Pancreas (tissue), 10 donors: ENCODE measurements around the gene ABCA2. TPM values are rescaled to one million over a fixed set of nuclear protein-coding genes. Genes with fewer than 3 reads are reported as not detected.
A peak's percentile ranks its signal among the peaks of the same experiment; 100 is the strongest.

Experiments used
- ATAC-seq, 4 donors: fragments of 200-7000 bp; cut with Tn5 transposase; one replicate each; pipeline versions ENCODE4 v1.8.0 to v1.9.1; 2020; ENCODE audit warnings: mild to moderate bottlenecking in 4 of 4, moderate library complexity in 4 of 4
- DNase-seq, 6 donors: peaks; one replicate each; pipeline ENCODE4 v3.0.0-alpha.2; 2020
- FAIRE-seq: peaks from 2 replicates; lab custom pipeline; 2012; peaks lifted over from hg19 to GRCh38; lab: Jason Lieb, UNC
- H3K27ac ChIP-seq, 4 donors: fragments of 200-600 bp; sonication (generic); 1 replicate in 3 of 4; 2 replicates in 1 of 4; pipeline versions ENCODE4 v1.5.0 to v1.8.0; 2020
- H3K27me3 ChIP-seq, 4 donors: fragments of 200-600 bp; one replicate each; pipeline ENCODE4 v1.8.0; 2021
- H3K36me3 ChIP-seq, 3 donors: fragments of 200-600 bp; sonication (generic) in 1 of 3; one replicate each; pipeline versions ENCODE4 v1.5.0 to v1.8.0; 2020 to 2021
- H3K4me1 ChIP-seq, 3 donors: fragments of 200-600 bp; one replicate each; pipeline ENCODE4 v1.8.0; 2021
- H3K4me3 ChIP-seq, 4 donors: fragments of 200-600 bp; sonication (generic) in 2 of 4; one replicate each; pipeline versions ENCODE4 v1.5.0 to v1.8.0; 2020 to 2021
- H3K9me3 ChIP-seq, 4 donors: fragments of 200-600 bp; one replicate each; pipeline ENCODE4 v1.8.0; 2021
- CTCF ChIP-seq, 4 donors: fragments of 200-600 bp; sonication (generic) in 3 of 4; IDR thresholded peaks; one replicate each; pipeline versions ENCODE4 v1.5.0 to v1.8.0; 2021; ENCODE audit warnings: antibody characterized with exemption in 4 of 4
- WGBS, 2 donors: extraction: QIAGEN DNeasy Blood & Tissue Kit; methylation state at CpG; one replicate each; pipeline ENCODE4 v1.1.7; 2013; 5-methylcytosine and 5-hydroxymethylcytosine counted together
- intact Hi-C, 3 donors: fragments of 100-400 bp; cut with DNase I; formaldehyde crosslinking; loops; one replicate each; pipeline versions ENCODE4 v1.11.1 to v1.14.2; 2022
- polyA plus RNA-seq, 2 donors: library from polyadenylated mRNA; stranded (reverse); fragments of 200-250 nt; gene quantifications; one replicate each; pipeline ENCODE4 v1.2.3, GENCODE V29; 2013
- total RNA-seq, 6 donors: library from RNA; stranded (reverse); fragmentation: NEBNext Ultra II Directional in 4 of 6; extraction: Animal tissue kit (Norgen Biotek cat#: 25700) in 4 of 6; gene quantifications; one replicate each; pipeline versions ENCODE4 v1.2.1 to v1.2.4, GENCODE V29; 2021 to 2023
- donor health status: healthy with polysubstance abuse.
- donor health status: DM: no; HTN: no; CAD: no; lungs with moderate emphysema.
- donor health status: DM: no; HTN: no; CAD: no.
- donor health status: control.
- donor health status: control.
- donor health status: Bipolar disorder and iron deficiency.
- donor health status: DM: yes; HTN: yes; CAD: no.
- donor health status: DM: no; HTN: no; CAD: no.
- donor health status: DM: no; HTN: no; CAD: no.
- donor health status: DM: yes; HTN: yes; CAD: no.

ABCA2 gene
- total and polyA plus RNA-seq, 8 donors, result 16.2 to 80.0 (median 27.5) TPM

GRCh38 chr9:136991993-136992818 is 35.8 kb downstream of the ABCA2 start, which contains the start of gene PAXX:
TSS of gene PAXX (plus strand) at chr9:136992422. CDS start at chr9:136992444, 22 bp downstream.
- H3K4me3 ChIP-seq, result peak within 1 kb of the TSS; percentile 79 to 91 (median 85)
- H3K4me1 ChIP-seq, result peaks cover 0 to 7% (median 7%) of the 10 kb centered on the region in 3 donors
- TF ChIP-seq CTCF (IDR thresholded peaks at IDR 0.05), result no peak
- peak; percentile 95 to 96 (median 96) for ATAC-seq
- peak within 1 kb of the TSS; percentile 42 to 88 (median 68) for H3K27ac ChIP-seq
- no peaks in the 10 kb centered on the region for H3K9me3 ChIP-seq
- DNase-seq, result peak; percentile 91 to 98 (median 94)
- FAIRE-seq, result no peak
- H3K27me3 ChIP-seq, result no peaks in the 10 kb centered on the region
- intact Hi-C loops, result no loop called here
- WGBS, 2 donors, result 0 to 1% methylated on average over 38 to 92 of the region's 92 CpGs
- no peaks in the 10 kb centered on the region for H3K36me3 ChIP-seq

DNA sequence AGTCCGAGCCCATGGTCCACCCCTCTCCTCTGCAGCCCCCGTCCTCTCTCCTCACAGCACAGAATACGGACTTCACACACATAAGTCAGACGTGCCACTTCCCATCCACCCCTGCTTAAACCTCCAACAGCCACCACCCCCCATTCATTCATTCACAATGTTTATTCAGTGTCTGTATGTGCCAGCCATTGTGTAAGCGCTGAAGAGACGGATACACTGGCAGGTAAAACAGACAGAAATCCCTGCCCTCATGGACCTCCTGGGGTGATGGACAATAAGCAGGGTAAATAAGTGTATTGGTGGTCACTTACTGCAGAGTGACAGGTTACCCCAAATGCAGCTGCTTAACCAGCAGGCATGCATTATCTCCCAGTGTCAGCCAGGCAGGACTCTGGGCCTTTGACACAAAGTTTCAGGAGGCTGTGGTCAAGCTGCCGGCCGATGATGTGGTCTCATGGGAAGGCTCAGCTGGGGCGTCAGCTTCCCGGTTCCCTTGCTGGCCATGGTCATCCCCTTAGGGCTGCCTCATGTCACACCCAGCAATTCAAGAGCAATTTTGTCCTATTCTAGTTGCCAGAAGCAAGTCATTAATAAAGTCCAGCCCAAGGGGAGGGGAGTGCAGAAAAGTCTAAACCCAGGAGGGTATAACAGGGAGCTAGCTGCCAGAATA is 37.7 kb downstream of the ABCA2 start:
- WGBS, 2 donors, result 81 to 84% methylated on average over 10 of the region's 10 CpGs
- no peak for TF ChIP-seq CTCF (IDR thresholded peaks at IDR 0.05)
- ATAC-seq (no peak), FAIRE-seq (no peak), DNase-seq (no peak)
- intact Hi-C loops, result no loop called here
- Histone ChIP-seq H3K9me3 (no peaks in the 10 kb centered on the region), H3K36me3 (no peaks in the 10 kb centered on the region), H3K27ac (no peak overlapping the region), H3K27me3 (no peaks in the 10 kb centered on the region), H3K4me3 (no peak overlapping the region), H3K4me1 (peaks cover 0 to 7% (median 7%) of the 10 kb centered on the region in 3 donors)

DNA sequence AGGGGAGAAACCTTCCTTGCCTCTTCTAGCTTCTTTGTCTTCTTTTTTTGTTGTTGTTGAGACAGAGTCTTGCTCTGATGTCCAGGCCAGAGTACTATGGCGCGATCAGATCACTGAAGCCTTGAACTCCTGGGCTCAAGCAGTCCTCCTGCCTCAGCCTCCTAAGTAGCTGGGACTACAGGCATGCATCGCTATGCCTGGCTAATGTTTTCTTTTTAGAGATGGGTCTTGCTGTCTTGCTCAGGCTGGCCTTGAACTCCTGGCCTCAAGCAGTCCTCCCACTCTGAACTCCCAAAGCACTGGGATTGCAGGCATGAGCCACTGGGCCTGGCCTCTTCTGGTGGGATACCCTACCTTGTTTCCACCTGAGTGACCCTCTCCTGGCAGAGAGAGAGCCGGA is 39.2 kb downstream of the ABCA2 start:
- no peak for DNase-seq
- WGBS, 2 donors, result 93 to 94% methylated on average over 4 of the region's 4 CpGs
- peaks cover 0 to 4% (median 0%) of the 10 kb centered on the region in 4 donors for H3K27me3 ChIP-seq
- H3K27ac ChIP-seq, result no peak overlapping the region
- FAIRE-seq, result no peak
- H3K36me3 ChIP-seq, result no peaks in the 10 kb centered on the region
- intact Hi-C loops, result no loop called here
- H3K4me3 ChIP-seq, result no peak overlapping the region
- H3K4me1 ChIP-seq, result peaks cover 0 to 7% (median 7%) of the 10 kb centered on the region in 3 donors
- ATAC-seq, result no peak
- no peak for TF ChIP-seq CTCF (IDR thresholded peaks at IDR 0.05)
- no peaks in the 10 kb centered on the region for H3K9me3 ChIP-seq

- Histone ChIP-seq H3K27ac (no peak overlapping the region), H3K27me3 (peaks cover 0 to 4% (median 0%) of the 10 kb centered on the region in 4 donors), H3K4me3 (no peak overlapping the region), H3K9me3 (no peaks in the 10 kb centered on the region), H3K36me3 (no peaks in the 10 kb centered on the region), H3K4me1 (no peaks in the 10 kb centered on the region)
- ATAC-seq (no peak), DNase-seq (no peak), FAIRE-seq (no peak)
- WGBS, 2 donors, result 39% methylated on average over 32 to 33 of the region's 33 CpGs
- TF ChIP-seq CTCF (IDR thresholded peaks at IDR 0.05), result no peak
- intact Hi-C loops, result no loop called here
Observed at GRCh38 chr9:136985853-136986252, 42.2 kb downstream of the ABCA2 start.
